ENCODE data around the gene LRRTM3.

DNA sequence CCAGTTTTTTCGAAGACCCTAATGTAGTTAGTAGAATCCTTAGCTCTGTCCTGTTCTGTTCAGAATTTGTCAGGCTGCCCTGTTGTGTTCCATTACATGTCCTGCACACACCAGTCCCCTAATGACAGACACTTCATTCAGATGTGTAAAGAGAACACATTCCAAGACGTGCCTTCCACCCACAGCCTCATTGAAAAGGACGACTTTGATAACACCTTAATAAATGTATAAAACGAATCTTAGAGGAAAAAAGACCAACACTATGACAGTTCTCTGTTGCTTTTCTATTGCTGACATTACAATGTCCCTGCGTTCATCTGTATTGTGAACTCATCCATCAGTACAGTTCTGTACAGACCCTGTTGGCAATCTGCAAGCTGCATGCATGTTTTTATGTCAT, 3.5 kb downstream of the LRRTM3 start:
- no peak for TF ChIP-seq POLR2A (IDR thresholded peaks at IDR 0.05)
- TF ChIP-seq, protein P1, sequence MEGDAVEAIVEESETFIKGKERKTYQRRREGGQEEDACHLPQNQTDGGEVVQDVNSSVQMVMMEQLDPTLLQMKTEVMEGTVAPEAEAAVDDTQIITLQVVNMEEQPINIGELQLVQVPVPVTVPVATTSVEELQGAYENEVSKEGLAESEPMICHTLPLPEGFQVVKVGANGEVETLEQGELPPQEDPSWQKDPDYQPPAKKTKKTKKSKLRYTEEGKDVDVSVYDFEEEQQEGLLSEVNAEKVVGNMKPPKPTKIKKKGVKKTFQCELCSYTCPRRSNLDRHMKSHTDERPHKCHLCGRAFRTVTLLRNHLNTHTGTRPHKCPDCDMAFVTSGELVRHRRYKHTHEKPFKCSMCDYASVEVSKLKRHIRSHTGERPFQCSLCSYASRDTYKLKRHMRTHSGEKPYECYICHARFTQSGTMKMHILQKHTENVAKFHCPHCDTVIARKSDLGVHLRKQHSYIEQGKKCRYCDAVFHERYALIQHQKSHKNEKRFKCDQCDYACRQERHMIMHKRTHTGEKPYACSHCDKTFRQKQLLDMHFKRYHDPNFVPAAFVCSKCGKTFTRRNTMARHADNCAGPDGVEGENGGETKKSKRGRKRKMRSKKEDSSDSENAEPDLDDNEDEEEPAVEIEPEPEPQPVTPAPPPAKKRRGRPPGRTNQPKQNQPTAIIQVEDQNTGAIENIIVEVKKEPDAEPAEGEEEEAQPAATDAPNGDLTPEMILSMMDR (IDR thresholded peaks at IDR 0.05), result no peak

Data from thyroid gland (tissue), 4 donors.